Endothelial cell (in vitro differentiated cells): ENCODE data around the gene FBXO33. TPM values are rescaled to one million over a fixed set of nuclear protein-coding genes. Genes with fewer than 3 reads are reported as not detected.
A peak's percentile ranks its signal among the peaks of the same experiment; 100 is the strongest.

ENCODE experiments used
- DNase-seq: peaks from one replicate; pipeline ENCODE4 v3.0.0; 2021; ENCODE audit warnings: low spot score
- H3K27ac Mint-ChIP-seq: one replicate; pipeline ENCODE4 v1.8.0; 2021; ENCODE audit warnings: mixed read lengths, inconsistent platforms; ENCODE audit not compliant: unreplicated experiment
- H3K27me3 Mint-ChIP-seq: one replicate; pipeline ENCODE4 v1.8.0; 2021; ENCODE audit warnings: mild to moderate bottlenecking, moderate library complexity, mixed read lengths, inconsistent platforms; ENCODE audit not compliant: unreplicated experiment
- H3K36me3 Mint-ChIP-seq: one replicate; pipeline ENCODE4 v1.8.0; 2021; ENCODE audit warnings: mild to moderate bottlenecking, low read depth, mixed read lengths, inconsistent platforms; ENCODE audit not compliant: unreplicated experiment
- H3K4me1 Mint-ChIP-seq: one replicate; pipeline ENCODE4 v1.8.0; 2021; ENCODE audit warnings: mild to moderate bottlenecking, mixed read lengths, inconsistent platforms; ENCODE audit not compliant: unreplicated experiment
- H3K4me3 Mint-ChIP-seq: one replicate; pipeline ENCODE4 v1.8.0; 2021; ENCODE audit warnings: mild to moderate bottlenecking, mixed read lengths, inconsistent platforms; ENCODE audit not compliant: unreplicated experiment
- H3K9me3 Mint-ChIP-seq: one replicate; pipeline ENCODE4 v1.8.0; 2021; ENCODE audit warnings: mixed read lengths, inconsistent platforms; ENCODE audit not compliant: unreplicated experiment
- CTCF ChIP-seq: fragments of 200-600 bp; sonication (generic); IDR thresholded peaks from one replicate; pipeline ENCODE4 v1.5.0; 2021; ENCODE audit warnings: antibody characterized with exemption; ENCODE audit not compliant: unreplicated experiment
- total RNA-seq: library from RNA; stranded (reverse); fragmentation: NEBNext Ultra II Directional; extraction: Animal tissue kit (Norgen Biotek cat#: 25700); gene quantifications from one replicate; pipeline ENCODE4 v1.2.1, GENCODE V29; 2021; ENCODE audit not compliant: unreplicated experiment

Gene FBXO33
- total RNA-seq, 1 donor from 2014 or later = 11.9 TPM

- peaks cover 35% of the 10 kb centered on the region for H3K4me1 Mint-ChIP-seq
- H3K9me3 Mint-ChIP-seq = no peaks in the 10 kb centered on the region
- no peak for TF ChIP-seq CTCF
- peaks cover 3% of the 10 kb centered on the region for H3K36me3 Mint-ChIP-seq
- DNase-seq = no peak
- H3K27ac Mint-ChIP-seq = peak overlapping the region; percentile 79
- peaks cover 7% of the 10 kb centered on the region for H3K27me3 Mint-ChIP-seq
- H3K4me3 Mint-ChIP-seq = no peak overlapping the region
These were observed 5.6 kb downstream of the FBXO33 start for GRCh38 chr14:39426605-39427004.

GRCh38 chr14:39425947-39426346 lies 6.3 kb downstream of the FBXO33 start:
- Mint-ChIP-seq H3K4me1 (peaks cover 32% of the 10 kb centered on the region), H3K27me3 (peaks cover 4% of the 10 kb centered on the region), H3K4me3 (no peak overlapping the region), H3K27ac (peak overlapping the region; percentile 79), H3K36me3 (peaks cover 1% of the 10 kb centered on the region), H3K9me3 (no peaks in the 10 kb centered on the region)
- no peak for DNase-seq
- no peak for TF ChIP-seq CTCF

GRCh38 chr14:39423793-39424192 lies 8.4 kb downstream of the FBXO33 start:
- Mint-ChIP-seq H3K27me3 (no peaks in the 10 kb centered on the region), H3K4me3 (no peak overlapping the region)

GRCh38 chr14:39422243-39422642 lies 10.0 kb downstream of the FBXO33 start:
- Mint-ChIP-seq H3K36me3 (peaks cover under 1% of the 10 kb centered on the region), H3K27me3 (no peaks in the 10 kb centered on the region), H3K27ac (no peak overlapping the region), H3K4me3 (no peak overlapping the region), H3K4me1 (peaks cover 11% of the 10 kb centered on the region), H3K9me3 (no peaks in the 10 kb centered on the region)
- no peak for TF ChIP-seq CTCF
- no peak for DNase-seq

More at GRCh38 chr14:39423793-39424192, 8.4 kb downstream of the FBXO33 start:
- TF ChIP-seq CTCF = no peak
- DNase-seq = no peak
- Mint-ChIP-seq H3K9me3 (no peaks in the 10 kb centered on the region), H3K27ac (no peak overlapping the region), H3K4me1 (peaks cover 16% of the 10 kb centered on the region), H3K36me3 (no peaks in the 10 kb centered on the region)

- Mint-ChIP-seq H3K27ac (no peak overlapping the region), H3K4me3 (no peak overlapping the region), H3K27me3 (no peaks in the 10 kb centered on the region), H3K9me3 (no peaks in the 10 kb centered on the region), H3K4me1 (no peaks in the 10 kb centered on the region), H3K36me3 (peaks cover 14% of the 10 kb centered on the region)
- no peak for TF ChIP-seq CTCF
- DNase-seq = no peak
These were observed 13.0 kb downstream of the FBXO33 start for GRCh38 chr14:39419272-39419671.
